Measurements from ENCODE around the gene LMBRD2.

The LMBRD2 gene

DNA sequence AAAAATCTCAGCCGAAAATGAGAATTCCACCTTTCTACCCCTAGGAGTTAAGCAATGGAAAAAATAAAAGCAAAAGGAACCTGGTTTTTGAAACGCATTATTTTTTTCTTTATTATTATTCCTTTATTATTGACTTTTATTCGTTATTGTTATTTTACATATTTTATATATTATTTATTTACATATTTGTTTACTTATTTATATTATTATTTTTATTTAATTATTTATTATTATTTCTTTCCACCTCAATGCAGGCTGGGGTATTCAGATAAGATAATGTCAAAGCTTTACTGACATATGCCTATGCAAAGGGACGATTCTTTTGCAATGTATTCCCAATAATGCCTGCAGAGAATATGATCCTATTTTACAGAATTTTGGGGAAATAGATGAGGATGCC lies 101.7 kb downstream of the LMBRD2 start:
- DNase-seq (ENCODE audit: low read depth) = no peak

Data from activated T-helper 9 cell treated with anti-CD3 and anti-CD28 coated beads, Interleukin-2, amount 50 U/mL, for 16 hours (primary cell).